Stimulated activated CD8-positive, alpha-beta memory T cell treated with anti-CD3 and anti-CD28 coated beads, Interleukin-7, amount 100 ng/mL, for 4 hours (primary cell): ENCODE data around the gene KCNC1.

ENCODE experiments used
- DNase-seq, 2 donors: peaks; one replicate each; pipeline ENCODE4 v3.0.0-alpha.2; 2020; ENCODE audit warnings: low read depth in 2 of 2

KCNC1 gene

DNA sequence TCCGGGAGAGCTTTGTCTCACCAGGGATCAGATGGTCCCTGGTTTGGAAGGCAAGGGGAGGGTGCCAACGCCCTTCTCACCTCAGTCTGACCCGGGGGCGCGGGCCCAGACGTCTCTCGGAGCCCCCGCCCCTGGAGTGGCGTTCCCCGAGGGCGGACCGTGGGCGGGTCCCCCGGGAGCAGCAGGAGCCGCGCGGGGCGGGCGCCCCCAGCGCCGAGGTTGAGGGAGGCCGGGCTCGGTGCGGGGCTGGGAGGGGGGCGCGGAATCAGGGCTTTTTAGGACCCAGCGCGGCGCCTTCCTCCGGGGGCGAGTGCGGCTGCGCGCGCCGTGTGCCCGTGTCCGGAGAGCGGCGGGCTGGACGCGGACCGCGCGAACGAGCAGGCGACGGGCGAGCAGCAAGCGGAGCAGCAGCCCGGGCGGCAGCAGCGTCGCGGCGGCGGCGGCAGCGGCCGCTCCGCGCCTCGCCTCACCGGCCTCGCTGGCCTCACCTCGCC is at the start of gene KCNC1:
KCNC1 (plus strand) TSS at position 364 of the 494 bp plus-strand sequence. CDS start 1,222 bp downstream, outside the sequence.
- no peak for DNase-seq

DNA sequence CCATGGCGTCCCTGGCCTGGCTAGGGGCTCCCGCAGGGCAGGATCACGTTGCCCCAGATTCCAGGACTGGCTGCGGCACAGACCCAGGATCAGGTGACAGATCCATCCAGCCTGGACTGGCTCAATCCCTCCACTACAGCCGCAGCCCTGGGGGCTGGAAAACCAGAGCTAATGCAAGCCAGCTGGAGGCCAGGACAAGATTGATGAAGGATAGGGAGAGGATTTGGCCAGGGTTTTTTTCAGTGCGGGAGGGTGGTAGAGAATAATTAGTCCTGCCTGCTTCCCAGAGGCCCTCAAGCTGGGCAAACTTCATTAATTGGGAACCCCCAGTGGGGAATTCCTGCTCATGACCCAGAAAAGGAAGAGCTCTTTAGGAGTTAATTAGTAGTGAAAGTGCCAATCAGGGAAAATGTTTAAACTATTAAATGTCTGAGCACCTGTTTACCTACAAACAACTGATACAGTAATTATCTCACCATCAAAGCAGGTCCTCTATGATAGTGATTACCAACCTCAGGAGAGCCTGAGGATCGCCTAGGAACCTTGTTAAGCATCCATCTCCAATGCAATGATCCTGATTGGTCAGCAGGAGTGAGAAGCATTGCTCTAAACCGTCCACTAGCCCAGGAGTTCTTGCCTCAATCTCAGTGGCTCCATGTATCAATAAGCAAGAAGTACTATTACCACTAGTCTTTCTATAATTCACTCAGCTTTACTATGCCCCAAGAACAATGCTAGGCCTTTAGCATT is 48.2 kb upstream of the KCNC1 start:
- no peak for DNase-seq

DNA sequence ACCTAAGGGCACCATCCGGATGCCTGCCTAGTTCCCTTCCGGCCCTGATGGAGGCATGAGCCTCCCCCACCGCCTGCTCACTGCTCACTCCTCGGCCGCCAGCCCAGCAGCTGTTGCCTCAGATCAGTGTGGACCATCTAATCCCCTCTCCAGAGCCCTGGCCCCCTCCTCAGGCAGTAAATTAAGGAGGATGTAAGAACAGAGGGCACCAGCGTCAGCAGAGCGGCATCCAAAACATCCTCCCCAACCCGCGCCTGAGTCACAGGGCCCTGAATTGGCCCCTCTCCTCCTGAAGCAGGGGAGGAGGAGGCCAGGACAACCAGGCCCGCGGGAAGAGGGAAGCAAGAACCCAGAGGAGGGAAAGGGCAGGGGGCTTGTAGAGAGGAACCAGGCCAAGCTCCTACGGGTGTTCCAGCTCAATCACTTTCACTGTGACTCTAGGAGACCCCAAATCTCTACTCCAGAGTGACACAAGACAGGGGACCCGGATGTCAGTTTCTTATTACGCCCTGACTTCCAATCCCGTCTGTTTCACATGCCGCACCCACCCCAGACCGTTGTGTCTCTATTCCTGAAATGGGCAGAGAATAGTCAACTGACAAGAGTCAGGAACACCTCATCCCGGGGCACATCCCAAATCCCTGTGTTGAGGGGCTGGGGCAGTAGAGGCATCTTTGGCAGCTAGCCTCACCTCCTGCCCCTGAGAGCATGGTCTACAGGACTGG is 46.5 kb upstream of the KCNC1 start:
- no peak for DNase-seq

DNA sequence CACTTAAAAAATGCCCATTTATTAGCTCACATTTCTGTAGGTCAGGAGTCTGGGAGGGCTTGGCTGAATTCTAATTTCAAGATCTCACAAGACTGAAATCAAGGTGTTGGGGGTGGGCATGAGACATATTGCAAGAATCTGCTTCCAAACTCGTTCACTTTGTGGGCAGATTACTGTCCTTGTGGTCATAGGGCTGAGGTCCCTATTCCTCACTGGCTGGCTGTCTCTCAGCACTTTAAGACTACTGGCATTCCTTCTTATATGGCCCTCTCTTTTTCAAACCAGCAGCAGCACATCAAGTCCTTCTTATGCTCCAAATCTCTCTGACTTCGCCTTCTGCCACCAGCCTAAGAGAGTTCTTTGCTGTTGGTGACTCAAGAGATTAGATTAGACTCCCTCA is 43.0 kb upstream of the KCNC1 start:
- no peak for DNase-seq

GRCh38 chr11:17691976-17692375 is 42.6 kb upstream of the KCNC1 start:
- DNase-seq, result no peak

DNA sequence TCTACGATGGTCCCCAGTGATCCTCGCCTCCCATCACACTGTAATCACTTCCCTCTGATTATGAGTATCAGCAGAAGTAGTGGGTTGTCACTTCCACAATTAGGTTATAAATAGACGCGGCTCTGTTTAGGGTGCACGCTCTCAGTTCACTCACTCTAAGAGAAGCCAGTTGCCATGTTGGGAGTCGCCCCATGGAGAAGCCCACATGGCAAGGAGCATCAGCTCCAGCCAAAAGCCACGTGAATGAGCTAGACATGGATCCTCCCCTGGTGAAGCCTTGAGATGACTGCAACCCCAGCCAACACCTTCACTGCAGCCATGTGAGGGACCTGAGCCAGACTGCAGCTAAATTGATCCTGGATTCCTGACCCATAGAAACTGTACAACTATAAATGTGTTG is 41.6 kb upstream of the KCNC1 start:
- DNase-seq, result no peak

- DNase-seq, result no peak
Measured at GRCh38 chr11:17693531-17693930, 41.0 kb upstream of the KCNC1 start.

DNA sequence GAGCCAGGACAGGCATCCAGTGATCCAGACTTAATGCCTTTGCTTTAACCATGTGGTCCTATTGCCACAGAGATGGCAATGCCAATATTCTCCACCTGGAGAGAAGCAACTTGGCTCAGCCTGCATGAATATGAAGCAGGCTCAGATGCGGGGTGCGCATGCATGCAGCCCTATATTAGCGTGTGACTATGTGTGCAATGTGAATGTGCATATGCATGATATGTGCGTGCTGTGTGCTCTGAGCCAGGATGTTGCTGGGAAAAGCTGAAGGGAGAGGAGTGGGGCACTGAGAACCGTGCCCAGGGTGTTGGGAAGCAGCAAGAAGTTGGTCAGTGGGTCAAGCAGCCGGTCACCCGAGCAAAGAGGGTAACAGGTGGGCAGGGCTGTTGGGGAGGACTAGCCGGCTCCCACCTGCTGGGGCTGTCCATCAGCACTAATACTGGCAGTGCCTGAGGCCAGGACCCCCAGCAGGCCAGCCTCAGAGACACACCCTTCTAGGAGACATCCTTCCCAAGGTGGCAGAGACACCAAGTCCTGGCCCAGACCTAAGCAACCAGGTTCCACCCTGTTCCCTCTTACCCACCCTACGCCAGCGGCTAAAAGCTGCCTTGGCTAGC is 40.0 kb upstream of the KCNC1 start:
- DNase-seq, result no peak

- DNase-seq, result no peak
Measured at GRCh38 chr11:17695454-17696441, 38.8 kb upstream of the KCNC1 start.

DNA sequence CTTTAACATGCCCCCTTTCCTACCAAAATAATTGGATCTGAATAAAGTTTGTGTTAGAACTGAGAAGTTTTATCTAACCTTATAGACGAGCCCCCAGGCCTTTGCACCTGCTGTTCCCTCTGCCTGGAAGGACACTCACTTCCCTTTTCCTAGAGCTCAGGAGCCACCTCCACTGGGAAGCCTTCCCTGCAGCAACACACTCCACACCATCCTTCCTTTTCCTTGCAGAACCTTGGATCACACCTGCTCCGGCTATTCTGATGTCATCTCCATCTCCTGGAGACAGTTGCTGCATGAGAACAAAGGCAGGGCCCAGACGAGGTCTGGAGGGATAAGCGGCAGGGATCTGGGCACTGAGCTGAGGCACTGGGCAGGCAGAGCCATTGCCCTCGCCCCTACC is 37.8 kb upstream of the KCNC1 start:
- no peak for DNase-seq

DNA sequence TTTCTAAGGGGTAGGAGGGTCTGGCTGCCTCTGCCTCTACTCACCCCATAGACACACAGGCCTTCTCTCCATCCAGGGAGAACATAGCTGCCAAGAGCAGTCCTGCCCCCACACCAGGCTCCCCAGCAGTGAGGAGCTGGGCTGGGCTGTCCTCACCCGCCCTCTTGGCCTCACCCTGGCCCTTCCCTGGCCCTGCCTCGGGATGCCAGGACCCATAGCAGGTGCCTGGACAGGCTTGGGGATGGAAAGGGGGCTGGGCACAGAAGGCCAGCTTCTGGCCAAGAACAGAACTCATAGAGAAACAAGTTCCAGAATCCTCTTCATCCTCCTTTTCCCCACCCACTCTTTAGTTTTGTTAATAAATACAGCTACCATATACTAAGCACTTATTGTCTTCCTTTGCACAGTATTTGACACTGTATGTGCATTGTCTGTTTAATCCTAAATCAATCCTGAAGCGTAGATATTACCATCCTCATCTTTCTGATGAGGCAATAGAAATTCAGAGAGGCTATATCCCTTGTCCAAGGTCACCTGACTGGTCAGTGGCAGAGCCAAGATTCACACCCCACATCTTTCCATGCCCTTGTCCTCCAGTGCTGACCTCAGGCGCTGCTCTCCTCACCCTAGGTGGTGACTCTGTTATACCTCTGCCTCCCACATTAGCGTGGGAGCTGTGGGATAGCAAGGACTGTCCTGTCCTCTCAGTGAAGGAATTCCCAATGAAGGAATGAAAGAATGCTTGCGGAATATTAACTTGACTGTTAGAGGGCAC is 37.2 kb upstream of the KCNC1 start:
- DNase-seq, result no peak

DNA sequence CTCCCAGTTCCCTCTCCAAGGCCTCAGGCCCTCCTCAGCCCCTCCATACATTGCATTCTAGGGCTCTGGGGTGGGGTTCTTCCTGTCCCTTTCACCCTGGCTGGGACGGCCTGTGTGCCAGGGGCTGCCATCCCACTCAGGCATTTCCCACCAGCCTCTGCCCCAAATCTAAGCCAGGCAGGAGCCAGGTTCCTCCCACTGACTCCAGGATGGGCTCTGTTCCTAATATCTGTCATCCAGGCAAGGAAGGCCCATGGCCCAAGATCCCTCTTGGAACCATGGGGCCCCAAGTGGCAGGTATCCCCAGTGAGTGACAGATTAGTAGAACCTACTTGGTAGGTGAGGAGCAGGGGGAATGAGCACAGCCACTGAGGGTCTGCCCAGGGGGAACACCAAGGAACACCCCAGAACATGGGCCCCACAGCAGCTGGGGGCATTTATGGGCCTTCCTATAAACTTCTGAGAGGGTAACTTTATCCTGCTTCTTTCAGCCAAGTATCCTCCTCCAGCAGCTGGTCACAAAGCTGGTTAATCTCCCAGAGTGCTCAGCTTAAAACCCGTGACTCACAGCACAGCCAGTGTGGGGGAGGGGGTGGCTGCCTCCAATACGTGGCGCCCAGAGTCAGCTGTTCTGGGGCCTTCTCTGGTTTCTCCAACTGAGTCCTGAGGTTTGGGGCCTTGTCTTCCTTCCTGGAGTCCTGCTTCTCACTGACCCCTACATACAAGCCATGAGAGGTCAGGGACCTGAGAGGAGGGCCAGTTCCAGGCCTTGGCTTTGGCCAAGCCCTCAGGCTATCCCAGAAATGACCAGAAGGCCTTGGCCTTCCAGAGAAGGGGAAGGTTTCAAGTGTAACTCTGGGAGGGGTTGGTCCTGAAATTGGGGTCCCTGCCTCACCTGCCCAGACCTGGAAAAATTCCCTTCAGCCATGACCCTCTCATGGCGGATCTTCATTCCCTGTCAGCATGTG is 35.1 kb upstream of the KCNC1 start:
- no peak for DNase-seq

DNA sequence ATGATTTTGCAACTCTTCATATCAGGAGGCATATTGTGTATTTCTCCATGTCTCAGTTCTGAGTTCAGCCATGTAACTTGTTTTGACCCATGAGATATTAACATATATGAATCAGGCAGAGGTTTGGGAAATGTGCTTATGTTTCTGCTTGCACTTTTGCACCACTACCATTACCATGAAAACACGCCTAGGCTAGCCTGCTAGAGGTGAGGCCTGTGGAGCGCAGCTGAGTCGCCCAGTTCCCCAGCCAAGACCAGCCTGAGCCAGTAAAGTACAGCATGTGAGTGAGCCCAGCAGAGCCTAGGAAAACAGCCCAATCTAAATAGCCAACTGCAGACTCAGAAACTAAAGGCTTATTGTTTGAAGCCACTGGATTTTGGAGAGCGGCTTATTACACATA is 33.6 kb upstream of the KCNC1 start:
- no peak for DNase-seq

GRCh38 chr11:17702876-17703275 is 31.7 kb upstream of the KCNC1 start:
- DNase-seq, result no peak

DNA sequence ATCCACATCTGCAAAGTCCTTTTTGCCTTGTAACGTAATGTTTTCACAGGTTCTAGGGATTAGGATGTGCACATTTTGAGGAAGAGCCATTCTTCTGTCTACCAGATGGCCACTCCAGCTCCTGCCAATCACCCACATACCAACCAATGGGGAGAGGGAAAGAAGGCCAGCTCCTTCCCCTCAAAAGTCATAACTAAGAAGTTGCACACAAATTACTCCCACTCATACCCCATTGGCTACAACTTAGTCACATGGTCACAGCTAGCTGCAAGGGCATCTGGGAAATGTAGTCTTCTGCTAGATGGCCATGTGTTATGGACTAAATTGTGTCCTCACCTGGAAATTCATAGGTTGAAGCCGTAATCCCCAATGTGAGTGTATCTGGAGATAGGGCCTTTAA is 30.6 kb upstream of the KCNC1 start:
- DNase-seq, result no peak

DNA sequence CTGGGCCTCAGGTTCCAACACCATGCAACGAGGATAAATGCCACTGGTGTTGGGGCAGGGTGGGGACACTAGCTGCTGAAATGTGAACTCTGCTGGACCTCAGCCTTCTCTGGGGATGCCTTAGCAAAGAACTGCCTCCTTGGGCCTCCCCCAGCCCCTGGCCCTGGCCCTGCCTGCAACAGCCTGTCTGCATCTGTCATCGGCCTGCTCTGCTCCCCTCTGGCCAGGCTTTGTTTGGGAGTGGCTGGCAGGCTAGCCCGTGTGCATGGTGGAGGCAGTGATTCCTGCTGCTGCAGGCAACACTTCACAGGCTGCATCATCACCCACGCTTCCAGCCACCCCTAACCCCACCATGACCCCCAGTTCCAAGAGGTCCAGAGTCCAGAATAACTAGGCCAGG is 26.8 kb upstream of the KCNC1 start:
- DNase-seq, result no peak

DNA sequence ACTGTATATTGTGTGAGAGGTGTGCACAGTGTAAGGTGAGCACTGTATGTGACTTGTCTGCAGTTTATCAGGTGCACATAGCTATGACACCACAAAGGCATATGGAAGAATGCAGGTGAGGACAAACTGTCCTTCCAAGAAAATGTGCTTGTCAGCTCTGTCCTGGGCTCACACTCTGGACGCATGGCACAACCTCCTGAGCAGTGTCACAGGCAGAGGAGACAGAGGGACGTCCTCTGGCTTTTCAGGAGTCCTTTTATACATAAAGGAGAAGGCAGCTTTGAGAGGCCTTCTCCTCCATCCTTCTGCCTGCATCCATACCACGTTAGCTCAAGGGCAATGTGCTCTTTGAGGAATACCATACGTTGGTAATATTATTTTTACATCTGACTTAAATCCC is 22.7 kb upstream of the KCNC1 start:
- DNase-seq, result no peak

DNA sequence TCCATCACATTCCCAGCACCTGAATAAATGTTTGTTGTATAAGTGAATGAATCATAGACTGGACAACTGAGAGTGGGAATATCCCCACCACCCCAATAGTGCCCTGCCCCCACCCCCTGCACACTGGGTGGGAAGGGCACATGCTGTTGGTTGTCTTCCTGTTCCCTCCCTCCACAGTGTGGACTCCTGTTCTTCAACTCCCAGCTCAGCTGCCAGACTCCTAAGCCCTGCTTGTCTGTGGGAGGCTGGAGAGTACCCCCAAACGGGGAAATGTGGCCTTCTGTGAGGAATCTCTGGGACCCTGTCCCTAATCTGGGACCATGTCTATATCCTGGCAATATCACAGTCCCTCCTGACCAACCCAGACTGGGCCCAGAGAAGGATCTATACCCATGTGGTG is 20.7 kb upstream of the KCNC1 start:
- no peak for DNase-seq

GRCh38 chr11:17714356-17714854 is 20.2 kb upstream of the KCNC1 start:
- DNase-seq, result no peak
